ENCODE data around the gene KREMEN1. TPM values are rescaled to one million over a fixed set of nuclear protein-coding genes. Genes with fewer than 3 reads are reported as not detected.
A peak's percentile ranks its signal among the peaks of the same experiment; 100 is the strongest.

The KREMEN1 gene
- total RNA-seq, 1 donor from 2014 or later, result 20.5 TPM

DNA sequence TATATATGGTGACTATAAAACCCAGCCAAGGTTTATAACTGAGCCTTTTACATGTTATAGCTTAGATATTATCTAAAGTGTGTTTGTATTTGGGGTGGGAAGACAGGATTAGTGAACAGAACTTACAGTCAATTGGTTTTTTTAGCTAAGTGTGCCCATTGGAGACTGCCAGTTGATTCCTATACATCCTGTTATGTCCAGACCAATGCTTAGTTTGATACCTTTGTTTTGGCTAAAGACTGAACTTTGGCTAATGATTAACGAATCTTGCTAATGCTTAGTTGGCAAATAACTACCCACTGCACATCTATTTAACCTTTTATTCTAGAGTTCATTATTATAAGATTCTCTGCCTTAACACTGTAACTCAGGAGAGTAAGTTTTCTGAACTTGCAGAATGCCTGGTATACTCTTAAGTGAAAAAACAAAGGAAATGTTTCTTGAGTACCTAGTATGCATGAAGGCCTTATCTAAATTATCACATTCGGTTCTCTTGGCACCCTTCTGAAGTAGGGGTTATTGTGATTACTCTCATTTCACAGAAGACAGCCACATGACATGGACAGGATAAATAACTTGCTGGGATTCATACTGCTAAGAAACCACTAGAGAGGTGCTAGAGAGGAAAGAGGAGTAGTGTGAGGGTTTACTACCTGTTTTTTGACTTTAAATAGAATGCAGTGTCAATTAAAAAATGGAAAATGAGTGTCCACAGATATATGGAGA is 54.0 kb downstream of the KREMEN1 start:
- TF ChIP-seq, protein P1, sequence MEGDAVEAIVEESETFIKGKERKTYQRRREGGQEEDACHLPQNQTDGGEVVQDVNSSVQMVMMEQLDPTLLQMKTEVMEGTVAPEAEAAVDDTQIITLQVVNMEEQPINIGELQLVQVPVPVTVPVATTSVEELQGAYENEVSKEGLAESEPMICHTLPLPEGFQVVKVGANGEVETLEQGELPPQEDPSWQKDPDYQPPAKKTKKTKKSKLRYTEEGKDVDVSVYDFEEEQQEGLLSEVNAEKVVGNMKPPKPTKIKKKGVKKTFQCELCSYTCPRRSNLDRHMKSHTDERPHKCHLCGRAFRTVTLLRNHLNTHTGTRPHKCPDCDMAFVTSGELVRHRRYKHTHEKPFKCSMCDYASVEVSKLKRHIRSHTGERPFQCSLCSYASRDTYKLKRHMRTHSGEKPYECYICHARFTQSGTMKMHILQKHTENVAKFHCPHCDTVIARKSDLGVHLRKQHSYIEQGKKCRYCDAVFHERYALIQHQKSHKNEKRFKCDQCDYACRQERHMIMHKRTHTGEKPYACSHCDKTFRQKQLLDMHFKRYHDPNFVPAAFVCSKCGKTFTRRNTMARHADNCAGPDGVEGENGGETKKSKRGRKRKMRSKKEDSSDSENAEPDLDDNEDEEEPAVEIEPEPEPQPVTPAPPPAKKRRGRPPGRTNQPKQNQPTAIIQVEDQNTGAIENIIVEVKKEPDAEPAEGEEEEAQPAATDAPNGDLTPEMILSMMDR (IDR thresholded peaks at IDR 0.05; ENCODE audit: partially characterized antibody, unreplicated experiment), result no peak
- Mint-ChIP-seq H3K4me3 (ENCODE audit: unreplicated experiment) (no peak overlapping the region), H3K4me1 (ENCODE audit: low read depth, unreplicated experiment) (peaks cover 21% of the 10 kb centered on the region)

DNA sequence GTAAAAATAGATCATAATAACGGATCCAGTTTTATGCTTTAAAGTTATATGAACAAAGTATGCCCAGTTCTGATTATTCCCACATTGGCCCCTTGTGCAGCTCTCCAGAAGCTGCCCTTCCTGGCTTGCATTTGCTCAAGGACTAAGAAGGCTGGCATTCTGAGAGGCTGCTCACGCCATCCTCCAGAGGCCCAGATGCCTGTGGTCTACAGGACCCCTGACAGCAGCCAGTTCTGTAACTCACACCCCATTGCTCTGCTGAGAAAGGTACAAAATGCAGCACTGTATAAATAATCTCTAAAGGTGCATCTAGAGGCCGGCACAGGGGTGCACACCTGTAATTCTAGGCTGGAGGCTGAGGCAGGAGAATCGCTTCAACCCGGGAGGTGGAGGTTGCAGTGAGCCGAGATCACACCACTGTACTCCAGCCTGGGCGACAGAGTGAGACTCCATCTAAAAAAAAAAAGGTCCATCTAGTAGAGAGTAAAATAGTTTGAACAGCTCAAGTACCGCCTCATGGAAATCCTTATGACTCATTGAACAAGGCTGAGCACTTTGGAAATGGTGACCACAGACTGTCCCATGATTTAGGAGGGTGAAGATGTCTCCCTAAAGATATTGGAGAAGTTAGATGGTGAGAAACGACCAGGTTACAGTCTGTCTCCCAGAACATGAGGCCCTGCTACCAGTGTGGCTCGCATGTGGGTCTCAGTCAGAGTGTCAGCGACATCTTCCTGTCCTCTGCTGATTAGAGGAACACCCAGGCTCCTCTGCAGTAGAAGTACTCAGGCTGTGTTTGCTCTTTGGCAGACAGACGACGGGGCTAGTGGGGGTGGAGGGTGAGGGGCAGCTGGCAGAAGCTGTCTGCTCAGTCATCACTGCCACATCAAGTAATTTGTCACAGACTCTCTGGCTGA is 56.3 kb downstream of the KREMEN1 start:
- peaks cover 5% of the 10 kb centered on the region for H3K36me3 Mint-ChIP-seq (ENCODE audit: unreplicated experiment)
- H3K27ac Mint-ChIP-seq (ENCODE audit: unreplicated experiment), result peak overlapping the region; percentile 89
- TF ChIP-seq, protein P1 (IDR thresholded peaks at IDR 0.05; ENCODE audit: partially characterized antibody, unreplicated experiment), result no peak
- peaks cover 1% of the 10 kb centered on the region for H3K9me3 Mint-ChIP-seq (ENCODE audit: unreplicated experiment)
- H3K4me1 Mint-ChIP-seq (ENCODE audit: low read depth, unreplicated experiment), result peaks cover 21% of the 10 kb centered on the region
- H3K4me3 Mint-ChIP-seq (ENCODE audit: unreplicated experiment), result no peak overlapping the region
- peak; percentile 59 for DNase-seq
- H3K27me3 Mint-ChIP-seq (ENCODE audit: unreplicated experiment), result peaks cover 2% of the 10 kb centered on the region

More for the DNA sequence above, 54.0 kb downstream of the KREMEN1 start:
- Mint-ChIP-seq H3K27ac (ENCODE audit: unreplicated experiment) (no peak overlapping the region), H3K36me3 (ENCODE audit: unreplicated experiment) (no peaks in the 10 kb centered on the region), H3K9me3 (ENCODE audit: unreplicated experiment) (peaks cover 1% of the 10 kb centered on the region), H3K27me3 (ENCODE audit: unreplicated experiment) (peaks cover 2% of the 10 kb centered on the region)
- no peak for DNase-seq

DNA sequence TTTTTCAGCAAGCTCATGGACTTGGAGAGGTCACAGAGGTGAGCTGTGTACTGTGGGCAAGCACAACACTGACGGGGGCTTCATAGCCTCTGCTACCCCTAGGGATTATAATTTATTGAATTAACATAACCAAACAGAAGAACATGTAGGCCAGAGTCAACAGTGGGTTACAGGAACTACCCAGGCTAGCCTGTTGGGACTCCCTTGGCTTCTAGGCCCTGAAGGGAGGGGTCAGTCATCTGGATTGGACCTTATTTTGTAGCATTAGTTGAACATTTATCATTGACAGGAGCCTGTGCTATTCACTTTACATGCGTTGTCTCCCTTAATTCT is 56.9 kb downstream of the KREMEN1 start:
- no peak for DNase-seq
- H3K4me3 Mint-ChIP-seq (ENCODE audit: unreplicated experiment), result no peak overlapping the region
- peak overlapping the region; percentile 89 for H3K27ac Mint-ChIP-seq (ENCODE audit: unreplicated experiment)
- peaks cover 5% of the 10 kb centered on the region for H3K36me3 Mint-ChIP-seq (ENCODE audit: unreplicated experiment)
- TF ChIP-seq, protein P1 (IDR thresholded peaks at IDR 0.05; ENCODE audit: partially characterized antibody, unreplicated experiment), result no peak
- peaks cover 20% of the 10 kb centered on the region for H3K4me1 Mint-ChIP-seq (ENCODE audit: low read depth, unreplicated experiment)
- H3K9me3 Mint-ChIP-seq (ENCODE audit: unreplicated experiment), result peaks cover 3% of the 10 kb centered on the region
- peaks cover 2% of the 10 kb centered on the region for H3K27me3 Mint-ChIP-seq (ENCODE audit: unreplicated experiment)

DNA sequence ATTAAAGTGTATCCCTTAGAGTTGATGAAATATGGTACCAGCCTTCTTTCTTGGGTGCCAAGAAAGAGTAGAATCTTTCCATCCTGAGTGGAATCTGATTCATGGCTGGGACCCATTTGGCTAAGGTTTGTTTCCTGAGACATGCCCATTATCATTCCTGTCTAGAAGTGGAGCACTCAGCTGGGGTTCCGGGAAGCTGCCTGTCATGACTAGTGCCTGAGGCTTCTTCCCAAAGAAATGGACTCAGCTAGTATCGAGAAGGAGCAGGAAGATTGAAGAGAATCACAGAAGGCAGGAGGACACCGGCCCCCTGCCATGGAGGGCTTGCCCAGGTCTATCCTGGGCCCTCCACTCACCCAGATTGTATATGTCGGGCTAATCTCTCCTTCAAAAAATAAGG is 57.6 kb downstream of the KREMEN1 start:
- Mint-ChIP-seq H3K4me3 (ENCODE audit: unreplicated experiment) (no peak overlapping the region), H3K27ac (ENCODE audit: unreplicated experiment) (no peak overlapping the region), H3K36me3 (ENCODE audit: unreplicated experiment) (peaks cover 5% of the 10 kb centered on the region), H3K4me1 (ENCODE audit: low read depth, unreplicated experiment) (peaks cover 16% of the 10 kb centered on the region), H3K9me3 (ENCODE audit: unreplicated experiment) (peaks cover 3% of the 10 kb centered on the region), H3K27me3 (ENCODE audit: unreplicated experiment) (peaks cover 2% of the 10 kb centered on the region)
- TF ChIP-seq, protein P1 (IDR thresholded peaks at IDR 0.05; ENCODE audit: partially characterized antibody, unreplicated experiment), result no peak
- no peak for DNase-seq
